K562 (cell line): ENCODE measurements around the gene NOL4L. TPM values are rescaled to one million over a fixed set of nuclear protein-coding genes. Genes with fewer than 3 reads are reported as not detected.

Experiments used
- BCL6 ChIP-seq: fragments of 250-450 bp; sonication (Bioruptor Pico); IDR thresholded peaks from 2 replicates; pipeline ENCODE4 v1.4.0; 2020
- ETV6 ChIP-seq, 3 experiments: fragments of 150-350 bp in 1 of 3; sonication (generic) in 1 of 3; formaldehyde crosslinking in 1 of 3; IDR thresholded peaks; 2 replicates each; pipeline versions ENCODE4 v1.6.1 to v1.8.0; 2014 to 2022; ENCODE audit warnings: borderline replicate concordance in 2 of 3, low read depth in 2 of 3, antibody characterized with exemption in 1 of 3, low read length in 1 of 3, mild to moderate bottlenecking in 1 of 3, missing genetic modification reagents in 1 of 3
- ILK ChIP-seq: fragments of 450-650 bp; IDR thresholded peaks from 2 replicates; pipeline ENCODE4 v1.6.1; 2016; ENCODE audit warnings: missing genetic modification characterization, low read depth, mild to moderate bottlenecking, missing compliant biosample characterization, moderate library complexity, borderline replicate concordance
- NUFIP1 ChIP-seq: fragments of 450-650 bp; IDR thresholded peaks from 2 replicates; pipeline ENCODE4 v1.6.1; 2018; ENCODE audit not compliant: partially characterized antibody
- ZNF408 ChIP-seq: fragments of 250-450 bp; sonication (Bioruptor Pico); IDR thresholded peaks from 2 replicates; pipeline ENCODE4 v1.4.0; 2020; ENCODE audit warnings: low read depth, mild to moderate bottlenecking, moderate library complexity
- ZNF445 ChIP-seq: fragments of 250-450 bp; sonication (Bioruptor Pico); IDR thresholded peaks from 2 replicates; pipeline ENCODE4 v1.4.0; 2020; ENCODE audit warnings: low read depth, mild to moderate bottlenecking, moderate library complexity
- polyA plus RNA-seq, 8 experiments: library from polyadenylated mRNA; depleted of rRNA in 4 of 8; stranded (reverse) in 5 of 8; unstranded in 3 of 8; fragments of >200 nt; fragmentation: Nextera tagmentation in 2 of 8; fragmentation: Illumina TruSeq in 1 of 8; extraction: Ambion mirVana in 2 of 8; extraction: Trizol in 1 of 8; gene quantifications; 2 replicates each; pipeline versions ENCODE4 v1.2.1 to v1.2.3, GENCODE V29; 2011 to 2014; ENCODE audit warnings: inconsistent platforms in 1 of 8, missing spikeins in 1 of 8
- total RNA-seq, 7 experiments: library from RNA; depleted of rRNA in 6 of 7; stranded (reverse); fragments of >200 nt in 6 of 7; fragmentation: Illumina TruSeq in 2 of 7; extraction: Trizol in 2 of 7; gene quantifications; 2 replicates each; pipeline versions ENCODE4 v1.2.1 to v1.2.3, GENCODE V29; 2011 to 2021; ENCODE audit warnings: low replicate concordance in 1 of 7
- TF ChIP-seq, protein P1 (sequence below): fragments of 450-650 bp; IDR thresholded peaks from 2 replicates; pipeline ENCODE4 v1.6.1; 2016; ENCODE audit warnings: mild to moderate bottlenecking, moderate library complexity
- TF ChIP-seq, protein P2 (sequence below): fragments of 450-650 bp; IDR thresholded peaks from 2 replicates; pipeline ENCODE4 v1.6.1; 2018; ENCODE audit not compliant: partially characterized antibody

The NOL4L gene
- total and polyA plus RNA-seq, 9 of the 15 experiments (the other 6 are each of a cell fraction or from before 2014, with no cell fraction given): 5.1 to 36.2 (median 13.6) TPM

DNA sequence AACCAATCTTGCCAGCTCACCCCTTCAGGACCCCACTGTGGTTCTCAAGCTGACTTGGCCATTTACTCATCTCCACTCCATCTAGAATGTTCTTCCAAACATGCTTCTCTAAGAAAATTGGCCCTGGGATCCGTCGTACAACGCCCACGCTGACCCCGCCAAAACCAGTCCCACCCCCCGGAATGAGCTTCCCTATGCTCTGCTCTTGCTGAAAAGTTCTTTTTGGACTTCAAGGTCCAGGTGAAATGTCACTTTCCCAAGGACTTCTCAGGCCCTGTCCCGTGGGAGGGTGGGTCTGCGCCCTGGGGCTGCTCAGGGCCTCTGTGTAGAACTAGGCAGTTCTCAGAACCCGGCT is 9.9 kb downstream of the NOL4L start (continued):
- TF ChIP-seq, protein P1, sequence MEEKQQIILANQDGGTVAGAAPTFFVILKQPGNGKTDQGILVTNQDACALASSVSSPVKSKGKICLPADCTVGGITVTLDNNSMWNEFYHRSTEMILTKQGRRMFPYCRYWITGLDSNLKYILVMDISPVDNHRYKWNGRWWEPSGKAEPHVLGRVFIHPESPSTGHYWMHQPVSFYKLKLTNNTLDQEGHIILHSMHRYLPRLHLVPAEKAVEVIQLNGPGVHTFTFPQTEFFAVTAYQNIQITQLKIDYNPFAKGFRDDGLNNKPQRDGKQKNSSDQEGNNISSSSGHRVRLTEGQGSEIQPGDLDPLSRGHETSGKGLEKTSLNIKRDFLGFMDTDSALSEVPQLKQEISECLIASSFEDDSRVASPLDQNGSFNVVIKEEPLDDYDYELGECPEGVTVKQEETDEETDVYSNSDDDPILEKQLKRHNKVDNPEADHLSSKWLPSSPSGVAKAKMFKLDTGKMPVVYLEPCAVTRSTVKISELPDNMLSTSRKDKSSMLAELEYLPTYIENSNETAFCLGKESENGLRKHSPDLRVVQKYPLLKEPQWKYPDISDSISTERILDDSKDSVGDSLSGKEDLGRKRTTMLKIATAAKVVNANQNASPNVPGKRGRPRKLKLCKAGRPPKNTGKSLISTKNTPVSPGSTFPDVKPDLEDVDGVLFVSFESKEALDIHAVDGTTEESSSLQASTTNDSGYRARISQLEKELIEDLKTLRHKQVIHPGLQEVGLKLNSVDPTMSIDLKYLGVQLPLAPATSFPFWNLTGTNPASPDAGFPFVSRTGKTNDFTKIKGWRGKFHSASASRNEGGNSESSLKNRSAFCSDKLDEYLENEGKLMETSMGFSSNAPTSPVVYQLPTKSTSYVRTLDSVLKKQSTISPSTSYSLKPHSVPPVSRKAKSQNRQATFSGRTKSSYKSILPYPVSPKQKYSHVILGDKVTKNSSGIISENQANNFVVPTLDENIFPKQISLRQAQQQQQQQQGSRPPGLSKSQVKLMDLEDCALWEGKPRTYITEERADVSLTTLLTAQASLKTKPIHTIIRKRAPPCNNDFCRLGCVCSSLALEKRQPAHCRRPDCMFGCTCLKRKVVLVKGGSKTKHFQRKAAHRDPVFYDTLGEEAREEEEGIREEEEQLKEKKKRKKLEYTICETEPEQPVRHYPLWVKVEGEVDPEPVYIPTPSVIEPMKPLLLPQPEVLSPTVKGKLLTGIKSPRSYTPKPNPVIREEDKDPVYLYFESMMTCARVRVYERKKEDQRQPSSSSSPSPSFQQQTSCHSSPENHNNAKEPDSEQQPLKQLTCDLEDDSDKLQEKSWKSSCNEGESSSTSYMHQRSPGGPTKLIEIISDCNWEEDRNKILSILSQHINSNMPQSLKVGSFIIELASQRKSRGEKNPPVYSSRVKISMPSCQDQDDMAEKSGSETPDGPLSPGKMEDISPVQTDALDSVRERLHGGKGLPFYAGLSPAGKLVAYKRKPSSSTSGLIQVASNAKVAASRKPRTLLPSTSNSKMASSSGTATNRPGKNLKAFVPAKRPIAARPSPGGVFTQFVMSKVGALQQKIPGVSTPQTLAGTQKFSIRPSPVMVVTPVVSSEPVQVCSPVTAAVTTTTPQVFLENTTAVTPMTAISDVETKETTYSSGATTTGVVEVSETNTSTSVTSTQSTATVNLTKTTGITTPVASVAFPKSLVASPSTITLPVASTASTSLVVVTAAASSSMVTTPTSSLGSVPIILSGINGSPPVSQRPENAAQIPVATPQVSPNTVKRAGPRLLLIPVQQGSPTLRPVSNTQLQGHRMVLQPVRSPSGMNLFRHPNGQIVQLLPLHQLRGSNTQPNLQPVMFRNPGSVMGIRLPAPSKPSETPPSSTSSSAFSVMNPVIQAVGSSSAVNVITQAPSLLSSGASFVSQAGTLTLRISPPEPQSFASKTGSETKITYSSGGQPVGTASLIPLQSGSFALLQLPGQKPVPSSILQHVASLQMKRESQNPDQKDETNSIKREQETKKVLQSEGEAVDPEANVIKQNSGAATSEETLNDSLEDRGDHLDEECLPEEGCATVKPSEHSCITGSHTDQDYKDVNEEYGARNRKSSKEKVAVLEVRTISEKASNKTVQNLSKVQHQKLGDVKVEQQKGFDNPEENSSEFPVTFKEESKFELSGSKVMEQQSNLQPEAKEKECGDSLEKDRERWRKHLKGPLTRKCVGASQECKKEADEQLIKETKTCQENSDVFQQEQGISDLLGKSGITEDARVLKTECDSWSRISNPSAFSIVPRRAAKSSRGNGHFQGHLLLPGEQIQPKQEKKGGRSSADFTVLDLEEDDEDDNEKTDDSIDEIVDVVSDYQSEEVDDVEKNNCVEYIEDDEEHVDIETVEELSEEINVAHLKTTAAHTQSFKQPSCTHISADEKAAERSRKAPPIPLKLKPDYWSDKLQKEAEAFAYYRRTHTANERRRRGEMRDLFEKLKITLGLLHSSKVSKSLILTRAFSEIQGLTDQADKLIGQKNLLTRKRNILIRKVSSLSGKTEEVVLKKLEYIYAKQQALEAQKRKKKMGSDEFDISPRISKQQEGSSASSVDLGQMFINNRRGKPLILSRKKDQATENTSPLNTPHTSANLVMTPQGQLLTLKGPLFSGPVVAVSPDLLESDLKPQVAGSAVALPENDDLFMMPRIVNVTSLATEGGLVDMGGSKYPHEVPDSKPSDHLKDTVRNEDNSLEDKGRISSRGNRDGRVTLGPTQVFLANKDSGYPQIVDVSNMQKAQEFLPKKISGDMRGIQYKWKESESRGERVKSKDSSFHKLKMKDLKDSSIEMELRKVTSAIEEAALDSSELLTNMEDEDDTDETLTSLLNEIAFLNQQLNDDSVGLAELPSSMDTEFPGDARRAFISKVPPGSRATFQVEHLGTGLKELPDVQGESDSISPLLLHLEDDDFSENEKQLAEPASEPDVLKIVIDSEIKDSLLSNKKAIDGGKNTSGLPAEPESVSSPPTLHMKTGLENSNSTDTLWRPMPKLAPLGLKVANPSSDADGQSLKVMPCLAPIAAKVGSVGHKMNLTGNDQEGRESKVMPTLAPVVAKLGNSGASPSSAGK: no peak
- no peak for TF ChIP-seq ZNF445 (CRISPR knock-in tag)
- no peak for TF ChIP-seq ETV6 (IDR thresholded peaks at IDR 0.05; ENCODE audit: borderline replicate concordance in 1 of 2, low read depth in 2 of 2, low read length in 1 of 2)
- TF ChIP-seq ETV6 (CRISPR knock-in tag; IDR thresholded peaks at IDR 0.05; ENCODE audit: borderline replicate concordance): no peak
- TF ChIP-seq ZNF408: no peak
- TF ChIP-seq ILK: no peak
- no peak for TF ChIP-seq BCL6 (CRISPR knock-in tag)
- TF ChIP-seq, protein P2, sequence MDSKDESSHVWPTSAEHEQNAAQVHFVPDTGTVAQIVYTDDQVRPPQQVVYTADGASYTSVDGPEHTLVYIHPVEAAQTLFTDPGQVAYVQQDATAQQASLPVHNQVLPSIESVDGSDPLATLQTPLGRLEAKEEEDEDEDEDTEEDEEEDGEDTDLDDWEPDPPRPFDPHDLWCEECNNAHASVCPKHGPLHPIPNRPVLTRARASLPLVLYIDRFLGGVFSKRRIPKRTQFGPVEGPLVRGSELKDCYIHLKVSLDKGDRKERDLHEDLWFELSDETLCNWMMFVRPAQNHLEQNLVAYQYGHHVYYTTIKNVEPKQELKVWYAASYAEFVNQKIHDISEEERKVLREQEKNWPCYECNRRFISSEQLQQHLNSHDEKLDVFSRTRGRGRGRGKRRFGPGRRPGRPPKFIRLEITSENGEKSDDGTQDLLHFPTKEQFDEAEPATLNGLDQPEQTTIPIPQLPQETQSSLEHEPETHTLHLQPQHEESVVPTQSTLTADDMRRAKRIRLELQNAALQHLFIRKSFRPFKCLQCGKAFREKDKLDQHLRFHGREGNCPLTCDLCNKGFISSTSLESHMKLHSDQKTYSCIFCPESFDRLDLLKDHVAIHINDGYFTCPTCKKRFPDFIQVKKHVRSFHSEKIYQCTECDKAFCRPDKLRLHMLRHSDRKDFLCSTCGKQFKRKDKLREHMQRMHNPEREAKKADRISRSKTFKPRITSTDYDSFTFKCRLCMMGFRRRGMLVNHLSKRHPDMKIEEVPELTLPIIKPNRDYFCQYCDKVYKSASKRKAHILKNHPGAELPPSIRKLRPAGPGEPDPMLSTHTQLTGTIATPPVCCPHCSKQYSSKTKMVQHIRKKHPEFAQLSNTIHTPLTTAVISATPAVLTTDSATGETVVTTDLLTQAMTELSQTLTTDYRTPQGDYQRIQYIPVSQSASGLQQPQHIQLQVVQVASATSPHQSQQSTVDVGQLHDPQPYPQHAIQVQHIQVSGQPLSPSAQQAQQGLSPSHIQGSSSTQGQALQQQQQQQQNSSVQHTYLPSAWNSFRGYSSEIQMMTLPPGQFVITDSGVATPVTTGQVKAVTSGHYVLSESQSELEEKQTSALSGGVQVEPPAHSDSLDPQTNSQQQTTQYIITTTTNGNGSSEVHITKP: peak; percentile 56
- no peak for TF ChIP-seq NUFIP1
